Keratinocyte (primary cell): Measurements from ENCODE around the gene CEP68. TPM values are rescaled to one million over a fixed set of nuclear protein-coding genes. Genes with fewer than 3 reads are reported as not detected.

Experiments
- DNase-seq: peaks from one replicate; pipeline ENCODE4 v3.0.0-alpha.2; 2011; ENCODE audit warnings: low read depth, missing footprints, low spot score
- FAIRE-seq: peaks from 2 replicates; lab custom pipeline; 2011; peaks lifted over from hg19 to GRCh38; lab: Jason Lieb, UNC
- H2AFZ ChIP-seq: 2 replicates; pipeline ENCODE4 v1.6.0; 2012; ENCODE audit warnings: low read length, control low read depth, inconsistent platforms; ENCODE audit not compliant: control insufficient read depth
- H3K27ac ChIP-seq: 2 replicates; pipeline ENCODE4 v1.5.1; 2011; ENCODE audit warnings: low read length; ENCODE audit not compliant: control insufficient read depth, insufficient read depth
- H3K27me3 ChIP-seq: 3 replicates; pipeline ENCODE4 v1.6.0; 2011; ENCODE audit warnings: low read length; ENCODE audit not compliant: control insufficient read depth, insufficient read depth; ENCODE audit errors: extremely low read depth
- H3K36me3 ChIP-seq, 2 experiments: 2 replicates in 1 of 2; 3 replicates in 1 of 2; pipeline ENCODE4 v1.5.1; 2011; ENCODE audit warnings: low read length in 2 of 2, mild to moderate bottlenecking in 1 of 2; ENCODE audit not compliant: control insufficient read depth in 2 of 2, insufficient read depth in 2 of 2; ENCODE audit errors: extremely low read depth in 1 of 2
- H3K4me1 ChIP-seq: 3 replicates; pipeline ENCODE4 v1.5.1; 2011; ENCODE audit warnings: low read length; ENCODE audit not compliant: control insufficient read depth, insufficient read depth; ENCODE audit errors: extremely low read depth
- H3K4me2 ChIP-seq: 3 replicates; pipeline ENCODE4 v1.6.0; 2011; ENCODE audit warnings: low read depth, low read length; ENCODE audit not compliant: control insufficient read depth, insufficient read depth; ENCODE audit errors: extremely low read depth
- H3K4me3 ChIP-seq, 3 experiments: fragments of 200-600 bp in 1 of 3; sonication (generic) in 1 of 3; 2 replicates in 2 of 3; 3 replicates in 1 of 3; pipeline ENCODE4 v1.5.1; 2011 to 2016; ENCODE audit warnings: low read length in 3 of 3, mild to moderate bottlenecking in 3 of 3, control low read depth in 2 of 3, inconsistent platforms in 1 of 3, low read depth in 1 of 3, mixed read lengths in 1 of 3, mixed run types in 1 of 3, moderate library complexity in 1 of 3; ENCODE audit not compliant: control insufficient read depth in 2 of 3, insufficient read depth in 2 of 3; ENCODE audit errors: extremely low read depth in 1 of 3
- H3K79me2 ChIP-seq: 2 replicates; pipeline ENCODE4 v1.6.0; 2012; ENCODE audit warnings: low read length; ENCODE audit not compliant: control insufficient read depth, insufficient read depth
- H3K9ac ChIP-seq: 3 replicates; pipeline ENCODE4 v1.6.0; 2011; ENCODE audit warnings: low read length; ENCODE audit not compliant: control insufficient read depth, insufficient read depth; ENCODE audit errors: extremely low read depth
- H3K9me1 ChIP-seq: 3 replicates; pipeline ENCODE4 v1.6.0; 2011; ENCODE audit warnings: low read length; ENCODE audit not compliant: control insufficient read depth, insufficient read depth; ENCODE audit errors: extremely low read depth
- H3K9me3 ChIP-seq: 2 replicates; pipeline ENCODE4 v1.5.1; 2012; ENCODE audit warnings: low read depth, low read length; ENCODE audit not compliant: control insufficient read depth
- H4K20me1 ChIP-seq: 3 replicates; pipeline ENCODE4 v1.6.0; 2011; ENCODE audit warnings: low read length; ENCODE audit not compliant: control insufficient read depth, insufficient read depth; ENCODE audit errors: extremely low read depth
- CTCF ChIP-seq, 3 experiments: IDR thresholded peaks in 1 of 3; conservative IDR thresholded peaks in 1 of 3; optimal IDR thresholded peaks in 1 of 3; 2 replicates in 2 of 3; 3 replicates in 1 of 3; pipeline versions ENCODE3 to v1.5.1; 2011; ENCODE audit warnings: low read length in 3 of 3, mild to moderate bottlenecking in 3 of 3, moderate library complexity in 2 of 3, control low read depth in 1 of 3, inconsistent platforms in 1 of 3; ENCODE audit not compliant: insufficient read depth in 2 of 3; ENCODE audit errors: extremely low read depth in 1 of 3
- EZH2 ChIP-seq: IDR thresholded peaks from one replicate; pipeline ENCODE4 v1.6.1; 2012; ENCODE audit warnings: inconsistent platforms, mild to moderate bottlenecking, low read length, moderate library complexity
- dilution Hi-C: fragments of 300-500 bp; cut with MboI; formaldehyde crosslinking; loops from one replicate; pipeline ENCODE4 v1.7.0; 2020; ENCODE audit warnings: low sequenced_read_pairs; ENCODE audit not compliant: extremely low pct_ligation_motif_present
- polyA plus RNA-seq, 5 experiments: library from polyadenylated mRNA; depleted of rRNA in 3 of 5; stranded (reverse) in 3 of 5; stranded (forward) in 1 of 5; unstranded in 1 of 5; fragments of >200 nt; gene quantifications; 1 replicate in 1 of 5; 2 replicates in 3 of 5; 3 replicates in 1 of 5; pipeline versions ENCODE4 v1.2.1 to v1.2.3, GENCODE V29; 2011 to 2012; ENCODE audit warnings: missing spikeins in 2 of 5, low read depth in 1 of 5, low replicate concordance in 1 of 5

The CEP68 gene
- polyA plus RNA-seq, 1 donor (not counting 4 experiments of a cell fraction or from before 2014, with no cell fraction given), result 4.1 TPM

- TF ChIP-seq EZH2, result no peak
- no peak for TF ChIP-seq CTCF (optimal IDR thresholded peaks at IDR 0.05 in 1 of 3, IDR thresholded peaks at IDR 0.05 in 1 of 3, conservative IDR thresholded peaks at IDR 0.05 in 1 of 3; ENCODE audit: extremely low read depth in 1 of 3, insufficient read depth in 2 of 3, low read length in 3 of 3)
- no peaks in the 10 kb centered on the region for H3K27me3 ChIP-seq
- H2AFZ ChIP-seq, result peak overlapping the region; percentile 39
- no peak overlapping the region for H3K27ac ChIP-seq
- no peaks in the 10 kb centered on the region for H3K79me2 ChIP-seq
- dilution Hi-C loops, result loop anchor here (25.0 kb wide), 1 partner anchor 125 kb away; no protein-coding TSS in a partner anchor
- H3K9me3 ChIP-seq, result peaks cover 2% of the 10 kb centered on the region
- H3K4me2 ChIP-seq, result peak overlapping the region; percentile 22
- no peaks in the 10 kb centered on the region for H4K20me1 ChIP-seq
- H3K4me3 ChIP-seq, result no peak overlapping the region
- FAIRE-seq (no peak), DNase-seq (no peak)
- no peaks in the 10 kb centered on the region for H3K36me3 ChIP-seq
- H3K9ac ChIP-seq, result no peak overlapping the region
- peaks cover 11% of the 10 kb centered on the region for H3K4me1 ChIP-seq
- H3K9me1 ChIP-seq, result no peaks in the 10 kb centered on the region
These were observed 19.0 kb upstream of the CEP68 start for GRCh38 chr2:65037178-65037577.

GRCh38 chr2:65039640-65040039 lies 16.6 kb upstream of the CEP68 start:
- Histone ChIP-seq H3K27ac (no peak overlapping the region), H3K79me2 (no peaks in the 10 kb centered on the region), H3K4me3 (no peak overlapping the region), H3K4me2 (no peak overlapping the region), H4K20me1 (no peaks in the 10 kb centered on the region), H3K4me1 (peaks cover 11% of the 10 kb centered on the region), H3K36me3 (no peaks in the 10 kb centered on the region), H3K27me3 (no peaks in the 10 kb centered on the region), H3K9me3 (peaks cover 2% of the 10 kb centered on the region), H3K9me1 (no peaks in the 10 kb centered on the region), H2AFZ (no peak overlapping the region), H3K9ac (no peak overlapping the region)
- dilution Hi-C loops, result loop anchor here (25.0 kb wide), 1 partner anchor 127 kb away; no protein-coding TSS in a partner anchor
- DNase-seq (no peak), FAIRE-seq (no peak)
- TF ChIP-seq CTCF (optimal IDR thresholded peaks at IDR 0.05 in 1 of 3, IDR thresholded peaks at IDR 0.05 in 1 of 3, conservative IDR thresholded peaks at IDR 0.05 in 1 of 3; ENCODE audit: extremely low read depth in 1 of 3, insufficient read depth in 2 of 3, low read length in 3 of 3) (no peak), EZH2 (no peak)
